OCI-LY3 (cell line): ENCODE data around the gene CKAP4.

Experiments used
- CTCF ChIP-seq: fragments of 200-600, 300-600 bp; sonication (generic); IDR thresholded peaks from 2 replicates; pipeline ENCODE4 v1.5.1; 2014; ENCODE audit warnings: antibody characterized with exemption, low read length, low read depth
- EZH2phosphoT487 ChIP-seq: fragments of 200-600 bp; shearing (Covaris generic); IDR thresholded peaks from 2 replicates; pipeline ENCODE4 v1.6.1; 2018; ENCODE audit warnings: antibody characterized with exemption, mixed run types, low read depth

DNA sequence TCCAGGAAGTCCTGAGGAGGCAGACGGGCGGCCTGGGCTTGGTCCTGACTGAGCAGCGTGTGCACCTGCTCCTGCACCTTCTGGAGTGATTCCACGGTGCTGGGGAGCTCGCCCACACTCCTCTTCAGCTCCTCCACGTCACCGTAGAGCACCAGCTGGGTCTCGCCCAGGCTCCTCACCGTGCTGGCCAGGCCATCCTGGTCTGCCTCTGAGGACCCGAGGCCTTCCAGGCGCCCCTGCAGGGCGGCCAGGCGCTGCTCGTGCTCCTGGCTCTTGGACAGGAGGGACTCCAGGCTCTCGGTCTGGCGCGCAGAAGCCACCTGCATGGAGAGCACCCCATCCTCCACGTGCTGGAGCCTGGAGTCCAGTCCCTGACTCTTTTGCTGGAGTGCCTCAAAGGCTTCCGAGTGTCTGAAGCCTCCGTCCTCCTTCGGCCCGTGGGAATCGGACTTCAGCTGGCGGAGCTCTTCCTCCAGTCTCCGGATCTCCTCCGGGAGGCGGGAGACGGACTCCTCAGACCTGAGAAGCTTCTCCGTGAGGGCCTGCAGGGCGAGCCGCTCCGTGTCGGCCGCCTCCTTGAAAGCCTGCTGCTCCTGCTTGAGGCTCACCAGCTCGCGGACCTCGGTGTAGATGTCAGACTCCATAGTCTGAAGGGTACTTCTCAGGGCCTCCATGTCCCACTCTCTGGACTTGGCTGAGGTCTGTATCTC is 8.4 kb downstream of the CKAP4 start:
- TF ChIP-seq CTCF = no peak
- TF ChIP-seq EZH2phosphoT487 = no peak
